T-helper 17 cell (primary cell): ENCODE results near the gene CDC37. TPM values are rescaled to one million over a fixed set of nuclear protein-coding genes. Genes with fewer than 3 reads are reported as not detected.
"Not testable (repeated sequence)": the region's sequence is repeated elsewhere in the genome, so short reads cannot be mapped to it uniquely, and the experiment has no call there.

ENCODE experiments used
- ATAC-seq: fragments of 150-1000 bp; cut with Tn5 transposase; 2 replicates; pipeline ENCODE4 v1.10.0; 2021; ENCODE audit warnings: mild to moderate bottlenecking, moderate library complexity
- DNase-seq, 3 donors: peaks; one replicate each; pipeline versions ENCODE4 v3.0.0 to v3.0.0-alpha.2; 2020 to 2021
- H3K9me3 ChIP-seq: one replicate; pipeline ENCODE4 v1.7.0; 2013; ENCODE audit warnings: low read length, mild to moderate bottlenecking; ENCODE audit not compliant: control insufficient read depth, poor library complexity, severe bottlenecking
- H3K27ac Mint-ChIP-seq: one replicate; pipeline ENCODE4 v1.8.0; 2022; ENCODE audit warnings: mild to moderate bottlenecking, moderate library complexity, mixed read lengths
- H3K27me3 Mint-ChIP-seq: one replicate; pipeline ENCODE4 v1.8.0; 2022; ENCODE audit warnings: mixed read lengths
- H3K36me3 Mint-ChIP-seq: one replicate; pipeline ENCODE4 v1.8.0; 2022; ENCODE audit warnings: low read depth, mixed read lengths
- H3K4me1 Mint-ChIP-seq: one replicate; pipeline ENCODE4 v1.8.0; 2022; ENCODE audit warnings: mild to moderate bottlenecking, mixed read lengths
- H3K4me3 Mint-ChIP-seq: one replicate; pipeline ENCODE4 v1.8.0; 2022; ENCODE audit warnings: mild to moderate bottlenecking, moderate library complexity, mixed read lengths
- total RNA-seq, 4 donors: library from RNA in 2 of 4; stranded (reverse) in 2 of 4; gene quantifications; one replicate each; pipeline ENCODE4 v1.2.3 and lab custom pipeline; 2022 to 2026

CDC37 gene
- total RNA-seq, 2 donors from 2014 or later, result 198 to 207 TPM

DNA sequence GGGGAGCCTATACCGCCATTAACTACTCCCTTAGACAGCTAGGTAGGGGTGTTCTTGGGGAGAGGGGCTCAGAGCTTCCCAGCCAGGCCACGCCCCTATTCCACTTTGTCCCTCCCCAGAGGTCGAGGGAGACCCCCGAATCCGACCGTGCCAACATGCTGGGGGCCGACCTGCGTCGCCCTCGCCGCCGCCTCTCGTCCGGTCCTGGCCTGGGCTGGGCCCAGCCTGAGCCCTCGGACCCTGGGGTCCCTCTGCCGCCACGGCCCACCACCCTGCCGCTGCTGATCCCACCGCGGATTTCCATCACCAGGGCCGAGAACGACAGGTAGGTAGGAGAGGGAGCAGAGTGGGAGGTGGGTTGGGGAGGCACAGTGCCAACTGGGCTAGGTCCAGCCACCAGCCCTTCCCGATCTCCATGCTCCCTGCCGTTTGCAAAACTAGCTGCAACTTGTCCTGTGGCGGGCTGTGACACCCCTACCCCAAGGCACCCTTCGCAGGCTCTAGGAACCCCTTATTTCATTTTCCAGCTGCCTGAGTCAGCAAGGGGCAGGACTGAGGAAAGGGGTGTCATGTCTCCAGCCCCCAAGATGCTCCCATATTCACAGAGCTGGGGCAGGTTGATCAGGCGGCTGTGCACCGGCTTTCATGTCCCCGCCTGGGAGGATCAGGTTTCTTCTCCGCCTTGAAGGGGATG, 14.3 kb upstream of the CDC37 start:
- H3K9me3 ChIP-seq, result no peaks in the 10 kb centered on the region
- Mint-ChIP-seq H3K4me3 (no peak overlapping the region), H3K27ac (no peak overlapping the region), H3K4me1 (peaks cover 32% of the 10 kb centered on the region), H3K36me3 (peaks cover 6% of the 10 kb centered on the region), H3K27me3 (peaks cover 39% of the 10 kb centered on the region)
- DNase-seq, result no peak
- ATAC-seq, result no peak

DNA sequence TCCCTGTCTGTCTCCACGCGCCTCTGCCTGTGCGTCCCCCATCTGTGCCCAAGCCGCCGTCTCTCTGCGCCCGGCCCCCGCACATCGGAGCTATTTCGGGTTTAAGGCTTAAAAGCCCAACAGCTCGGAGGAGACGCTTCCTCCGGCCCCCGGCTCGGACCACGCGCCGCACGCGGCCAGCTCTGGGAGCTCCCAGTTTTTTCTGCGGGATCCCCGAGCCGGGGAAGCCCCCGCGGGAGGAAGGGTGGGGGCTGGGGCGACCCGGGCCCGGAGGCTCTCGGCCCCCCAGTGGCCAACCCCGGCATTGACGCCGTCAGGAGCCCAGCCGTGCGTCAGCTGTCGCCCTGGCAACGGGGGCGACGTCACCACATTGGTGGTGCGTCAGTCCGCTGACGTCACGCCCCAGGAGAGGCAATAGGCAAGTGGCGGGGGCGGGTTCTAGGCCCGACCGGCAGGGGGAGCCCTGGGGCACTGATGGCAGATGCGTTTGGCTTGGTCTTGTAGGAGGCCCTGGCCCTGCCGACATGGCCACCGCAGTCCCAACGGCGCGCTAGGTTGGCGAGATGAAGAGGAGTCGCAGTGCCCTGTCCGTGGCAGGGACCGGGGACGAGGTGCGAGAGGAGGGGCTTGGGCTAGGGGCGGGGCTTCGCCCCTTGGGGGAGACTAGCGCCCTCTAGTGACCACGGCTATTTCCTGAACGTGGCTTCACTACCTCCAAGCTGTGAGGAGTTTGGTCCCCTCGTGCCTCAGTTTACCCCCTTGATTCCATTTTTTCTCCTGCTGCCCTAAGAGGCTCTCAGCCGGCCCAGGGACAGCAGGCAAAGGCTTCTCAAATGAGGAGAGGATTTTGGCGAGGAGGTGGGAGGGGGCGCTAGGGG, 13.3 kb upstream of the CDC37 start:
- Mint-ChIP-seq H3K27me3 (peaks cover 29% of the 10 kb centered on the region), H3K36me3 (peaks cover 6% of the 10 kb centered on the region), H3K4me3 (peak overlapping the region; percentile 43), H3K27ac (peak overlapping the region; percentile 44), H3K4me1 (peaks cover 31% of the 10 kb centered on the region)
- no peaks in the 10 kb centered on the region for H3K9me3 ChIP-seq
- peak; percentile 94 to 98 (median 98) for DNase-seq
- peak; percentile 77 for ATAC-seq

DNA sequence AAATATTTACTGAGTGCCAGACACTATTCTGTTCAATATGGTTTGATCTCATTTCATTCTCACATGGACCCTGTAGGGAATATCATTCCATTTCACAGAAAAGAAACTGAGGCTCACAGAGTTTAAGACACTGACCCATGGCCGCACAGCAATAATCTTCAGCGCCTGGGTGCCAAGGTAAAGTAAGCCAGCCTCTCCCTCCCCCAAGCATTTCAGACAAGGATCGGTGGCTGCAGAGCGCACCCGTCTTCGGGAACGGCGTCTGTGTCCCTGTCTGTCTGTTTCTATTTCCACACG, 12.7 kb upstream of the CDC37 start:
- Mint-ChIP-seq H3K27me3 (peaks cover 23% of the 10 kb centered on the region), H3K36me3 (peaks cover 6% of the 10 kb centered on the region), H3K4me3 (peak overlapping the region; percentile 43), H3K27ac (peak overlapping the region; percentile 44), H3K4me1 (peaks cover 27% of the 10 kb centered on the region)
- no peak for ATAC-seq
- H3K9me3 ChIP-seq, result no peaks in the 10 kb centered on the region
- DNase-seq, result no peak

DNA sequence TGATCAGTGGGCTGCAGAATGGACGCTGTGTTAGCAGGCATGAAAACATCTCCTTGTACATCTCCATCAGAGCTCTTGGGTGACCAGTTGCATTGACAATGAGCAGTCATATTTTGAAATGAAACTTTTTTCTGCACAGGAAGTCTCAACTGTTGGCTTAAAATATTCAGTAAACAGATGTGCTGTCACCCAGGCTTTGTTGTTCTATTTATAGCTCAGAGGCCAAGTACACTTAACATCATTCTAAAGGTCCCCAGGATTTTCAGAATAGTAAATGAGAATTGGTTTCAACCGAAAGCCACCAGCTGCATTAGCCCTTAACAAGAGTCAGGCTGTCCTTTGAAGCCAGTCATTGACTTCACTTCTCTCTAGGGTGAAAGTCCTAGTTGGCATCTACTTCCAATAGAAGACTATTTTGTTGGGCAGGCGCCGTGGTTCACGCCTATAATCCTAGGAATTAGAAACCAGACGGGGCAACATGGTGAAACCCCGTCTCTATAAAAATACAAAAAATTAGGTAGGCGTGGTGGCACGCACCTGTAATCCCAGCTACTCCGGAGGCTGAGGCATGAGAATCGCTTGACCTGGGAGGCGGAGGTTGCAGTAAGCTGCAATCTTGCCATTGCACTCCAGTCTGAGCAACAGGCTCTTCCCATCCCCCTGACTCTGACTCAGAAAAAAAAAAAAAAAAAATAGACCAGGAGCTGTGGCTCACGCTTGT, 9.1 kb upstream of the CDC37 start:
- Mint-ChIP-seq H3K36me3 (peaks cover 3% of the 10 kb centered on the region), H3K4me3 (peak overlapping the region; percentile 15)

DNA sequence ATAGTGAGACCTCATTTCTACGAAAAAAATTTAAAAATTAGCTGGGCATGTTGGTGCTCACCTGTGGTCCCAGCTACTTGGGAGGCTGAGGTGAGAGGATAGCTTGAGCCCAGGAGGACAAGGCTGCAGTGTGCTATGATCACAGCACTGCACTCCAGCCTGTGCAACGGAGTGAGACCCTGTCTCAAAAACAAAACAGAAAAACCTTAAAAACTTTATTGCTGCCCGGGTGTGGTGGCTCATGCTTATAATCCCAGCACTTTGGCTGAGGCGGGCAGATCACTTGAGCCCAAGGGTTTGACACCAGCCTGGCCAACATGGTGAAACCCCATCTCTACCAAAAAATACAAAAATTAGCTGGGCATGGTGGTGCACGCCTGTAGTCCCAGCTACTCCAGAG, 7.9 kb upstream of the CDC37 start:
- not testable (repeated sequence) for DNase-seq, H3K4me3 Mint-ChIP-seq, H3K36me3 Mint-ChIP-seq, H3K9me3 ChIP-seq, H3K27me3 Mint-ChIP-seq, ATAC-seq, H3K27ac Mint-ChIP-seq
- peaks cover 24% of the 10 kb centered on the region for H3K4me1 Mint-ChIP-seq

More for the DNA sequence above, 9.1 kb upstream of the CDC37 start:
- no peak for DNase-seq
- Mint-ChIP-seq H3K4me1 (peaks cover 25% of the 10 kb centered on the region), H3K27ac (no peak overlapping the region), H3K27me3 (no peaks in the 10 kb centered on the region)
- no peaks in the 10 kb centered on the region for H3K9me3 ChIP-seq
- ATAC-seq, result no peak

DNA sequence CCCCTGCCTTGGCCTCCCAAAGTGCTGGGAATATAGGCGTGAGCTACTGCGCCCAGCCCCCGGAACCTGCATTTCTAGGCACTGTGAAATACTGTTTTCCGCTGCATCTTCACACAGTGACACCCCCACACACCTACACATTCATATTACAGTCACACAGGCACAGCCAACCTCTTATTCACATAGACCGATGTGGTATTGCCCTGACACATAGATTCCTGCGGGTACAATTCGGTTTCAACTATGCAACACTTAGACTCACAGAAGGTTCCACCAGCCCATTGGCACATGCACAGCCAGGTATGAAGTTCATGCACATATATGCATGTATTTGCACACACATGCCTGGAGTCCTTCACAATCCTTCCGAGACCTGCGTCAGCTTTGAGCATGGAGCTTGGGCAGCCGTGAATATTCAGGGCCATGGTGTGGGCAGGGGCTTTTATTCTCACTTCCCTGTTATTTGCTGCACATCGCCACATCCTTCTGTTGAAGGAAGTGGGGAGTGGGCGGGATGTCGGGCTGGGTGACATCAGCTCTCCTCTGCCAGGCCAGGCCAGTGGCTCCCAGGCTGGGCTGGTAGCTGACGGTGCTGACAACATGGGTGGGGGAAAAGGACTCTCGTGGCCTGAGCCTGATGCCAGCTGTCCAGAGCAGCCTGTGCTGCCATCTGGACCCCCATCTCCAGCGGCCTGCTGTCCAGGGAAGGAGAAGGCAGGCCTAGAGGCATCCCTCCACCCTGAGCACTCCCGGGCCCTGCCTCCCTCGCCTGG, 5.4 kb upstream of the CDC37 start:
- H3K27me3 Mint-ChIP-seq, result no peaks in the 10 kb centered on the region

DNA sequence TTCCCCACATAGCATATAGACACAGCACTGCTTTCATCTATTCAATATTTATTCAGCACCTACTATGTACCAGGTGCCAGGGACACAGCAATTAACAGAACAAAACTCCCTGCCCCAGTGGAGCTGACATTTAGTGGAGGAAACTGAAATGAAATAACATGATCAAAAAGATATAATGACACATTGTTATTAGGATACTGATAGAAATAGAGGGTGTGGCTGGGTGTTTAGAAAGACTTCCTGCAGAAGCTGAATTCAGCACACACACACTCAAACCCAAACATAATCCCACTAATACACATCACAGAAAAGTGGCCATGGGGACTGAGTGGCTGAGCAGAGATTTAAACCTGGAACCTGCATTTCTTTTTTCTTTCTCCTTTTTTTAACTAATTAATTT, 3.8 kb upstream of the CDC37 start:
- H3K27me3 Mint-ChIP-seq, result no peaks in the 10 kb centered on the region
- H3K4me1 Mint-ChIP-seq, result peaks cover 46% of the 10 kb centered on the region
- H3K4me3 Mint-ChIP-seq, result peak overlapping the region; percentile 28
- peak overlapping the region; percentile 95 for H3K27ac Mint-ChIP-seq
- no peak for ATAC-seq
- H3K9me3 ChIP-seq, result no peaks in the 10 kb centered on the region
- no peak for DNase-seq
- no peaks in the 10 kb centered on the region for H3K36me3 Mint-ChIP-seq

More for the DNA sequence above, 5.4 kb upstream of the CDC37 start:
- peak; percentile 22 for ATAC-seq
- Mint-ChIP-seq H3K27ac (peak overlapping the region; percentile 87), H3K4me1 (peaks cover 39% of the 10 kb centered on the region), H3K4me3 (peak overlapping the region; percentile 75), H3K36me3 (no peaks in the 10 kb centered on the region)
- H3K9me3 ChIP-seq, result no peaks in the 10 kb centered on the region
- DNase-seq, result no peak

DNA sequence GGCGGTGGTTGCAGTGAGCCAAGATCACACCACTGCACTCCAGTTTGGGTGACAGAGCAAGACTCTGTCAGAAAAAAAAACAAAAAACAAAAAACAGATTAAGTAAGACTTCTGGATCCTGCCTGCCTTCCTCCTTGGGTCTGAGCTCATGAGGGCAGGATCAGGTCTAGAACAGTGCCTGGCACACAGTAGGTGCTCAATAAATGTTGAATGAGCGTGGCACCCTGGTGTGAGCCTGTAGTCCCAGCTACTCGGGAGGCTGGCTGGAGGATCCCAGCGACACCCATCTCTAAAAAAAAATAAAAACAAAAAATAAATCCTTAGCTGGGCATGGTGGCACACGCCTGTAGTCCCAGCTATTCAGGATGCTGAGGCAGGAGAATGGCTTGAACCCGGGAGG, 2.8 kb upstream of the CDC37 start:
- no peaks in the 10 kb centered on the region for H3K9me3 ChIP-seq
- ATAC-seq, result no peak
- no peak for DNase-seq
- H3K36me3 Mint-ChIP-seq, result no peaks in the 10 kb centered on the region
- peaks cover 51% of the 10 kb centered on the region for H3K4me1 Mint-ChIP-seq
- H3K27me3 Mint-ChIP-seq, result no peaks in the 10 kb centered on the region
- peak overlapping the region; percentile 15 for H3K4me3 Mint-ChIP-seq
- H3K27ac Mint-ChIP-seq, result peak overlapping the region; percentile 95

DNA sequence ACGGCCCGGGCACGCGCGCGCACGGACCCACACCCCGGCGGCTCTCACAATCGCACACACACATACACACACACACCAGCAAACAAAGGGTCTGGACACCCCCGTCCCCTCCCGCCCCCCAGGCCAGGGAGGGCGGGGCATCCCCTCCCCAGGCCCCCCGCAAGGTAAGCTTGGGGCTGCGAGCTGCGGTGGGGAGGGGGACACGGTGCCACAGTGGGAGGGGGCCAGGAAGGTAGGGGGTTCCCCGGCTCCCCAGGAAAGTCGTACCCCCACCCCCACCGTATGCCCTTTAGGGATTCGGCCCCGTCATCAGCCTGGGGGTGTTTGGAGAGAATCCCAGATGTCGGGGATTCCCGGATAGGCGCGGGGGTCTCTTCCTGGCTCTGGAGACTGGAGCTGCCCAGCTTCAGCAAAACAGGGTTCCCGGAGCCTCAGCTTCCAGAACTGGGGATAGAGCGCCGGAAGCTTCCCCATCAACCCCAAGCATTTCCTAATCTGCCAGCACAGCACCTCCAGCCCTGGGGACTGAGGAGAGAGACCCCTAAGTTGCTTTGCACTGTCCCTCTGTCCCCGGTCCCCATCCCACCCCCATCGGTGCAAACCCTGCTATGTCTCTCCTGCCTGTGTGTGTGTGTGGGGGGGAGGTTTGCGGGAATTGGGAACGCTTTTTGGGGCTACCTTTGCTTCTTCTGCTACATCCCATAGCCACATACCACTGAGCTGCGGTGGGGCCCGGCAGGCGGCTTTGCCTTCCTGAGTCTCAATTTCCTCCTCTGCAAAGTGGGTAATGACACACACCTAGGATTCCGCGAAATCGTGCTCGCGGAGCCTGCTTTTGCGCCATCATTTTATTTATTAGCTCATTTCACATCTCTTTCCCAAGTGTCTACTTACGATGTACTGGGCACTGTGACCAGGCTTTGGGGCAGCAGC, 1.8 kb upstream of the CDC37 start:
- peak overlapping the region; percentile 94 for H3K4me3 Mint-ChIP-seq
- peak overlapping the region; percentile 95 for H3K27ac Mint-ChIP-seq
- DNase-seq, result peak in 1 of 3 donors; percentile 37
- no peaks in the 10 kb centered on the region for H3K27me3 Mint-ChIP-seq
- H3K36me3 Mint-ChIP-seq, result no peaks in the 10 kb centered on the region
- ATAC-seq, result no peak
- H3K9me3 ChIP-seq, result no peaks in the 10 kb centered on the region
- peaks cover 52% of the 10 kb centered on the region for H3K4me1 Mint-ChIP-seq

DNA sequence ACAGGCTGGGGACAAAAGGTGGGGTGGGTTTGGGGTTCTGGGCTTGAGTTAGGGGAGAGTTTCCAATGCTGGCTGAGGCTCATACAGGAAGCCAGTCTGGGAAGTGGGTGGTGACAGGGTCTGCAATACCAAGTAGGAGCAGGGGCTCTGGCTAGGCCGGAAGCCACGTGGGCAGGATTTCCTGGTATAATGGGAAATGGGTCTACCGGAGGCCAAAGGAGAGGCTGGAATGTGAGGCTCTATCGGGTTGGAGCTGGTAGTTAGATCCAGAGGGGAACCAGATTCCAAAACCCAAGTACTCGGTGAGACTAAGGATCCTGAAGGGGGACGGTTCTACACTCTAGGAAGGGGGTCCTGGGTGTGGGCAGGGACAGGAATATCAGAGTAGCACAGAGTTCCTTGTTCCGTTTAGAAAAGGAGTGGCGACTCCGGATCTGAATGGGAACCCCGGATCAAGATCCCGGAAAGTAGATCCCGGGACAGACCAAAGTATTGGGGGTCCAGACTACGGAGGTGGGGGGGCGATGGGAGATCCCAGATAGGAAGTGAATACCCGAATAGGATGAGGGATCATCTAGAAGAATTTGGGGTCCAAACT, 802 bp downstream of the CDC37 start:
- Mint-ChIP-seq H3K4me1 (peaks cover 51% of the 10 kb centered on the region), H3K27ac (peak overlapping the region; percentile 95)

DNA sequence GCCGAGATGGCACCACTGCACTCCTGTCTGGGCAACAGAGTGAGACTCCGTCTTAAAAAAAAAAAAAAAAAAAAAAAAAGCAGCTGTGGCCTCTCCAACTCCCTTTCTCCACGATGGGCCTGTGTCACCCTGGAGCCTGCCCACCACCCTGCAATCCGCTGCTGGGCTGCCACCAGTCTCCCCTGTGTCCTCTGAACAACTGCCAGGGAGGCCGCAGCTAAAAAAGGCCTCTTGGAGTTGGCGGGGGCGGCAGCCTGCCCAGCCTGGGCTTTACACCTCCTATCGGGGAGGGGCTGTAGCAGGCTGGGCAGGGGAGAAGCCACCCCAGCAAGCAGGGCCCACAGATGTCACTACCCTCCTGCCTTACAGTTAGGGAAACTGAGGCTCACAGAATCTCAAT, 3.5 kb downstream of the CDC37 start:
- H3K9me3 ChIP-seq, result no peaks in the 10 kb centered on the region
- no peak for ATAC-seq
- no peaks in the 10 kb centered on the region for H3K36me3 Mint-ChIP-seq
- peaks cover 43% of the 10 kb centered on the region for H3K4me1 Mint-ChIP-seq
- no peak overlapping the region for H3K4me3 Mint-ChIP-seq
- DNase-seq, result no peak
- H3K27me3 Mint-ChIP-seq, result no peaks in the 10 kb centered on the region
- H3K27ac Mint-ChIP-seq, result no peak overlapping the region

More for the DNA sequence above, 802 bp downstream of the CDC37 start:
- H3K27me3 Mint-ChIP-seq, result no peaks in the 10 kb centered on the region
- DNase-seq (no peak), ATAC-seq (no peak)
- H3K36me3 Mint-ChIP-seq, result no peaks in the 10 kb centered on the region
- no peaks in the 10 kb centered on the region for H3K9me3 ChIP-seq
- H3K4me3 Mint-ChIP-seq, result peak overlapping the region; percentile 94

DNA sequence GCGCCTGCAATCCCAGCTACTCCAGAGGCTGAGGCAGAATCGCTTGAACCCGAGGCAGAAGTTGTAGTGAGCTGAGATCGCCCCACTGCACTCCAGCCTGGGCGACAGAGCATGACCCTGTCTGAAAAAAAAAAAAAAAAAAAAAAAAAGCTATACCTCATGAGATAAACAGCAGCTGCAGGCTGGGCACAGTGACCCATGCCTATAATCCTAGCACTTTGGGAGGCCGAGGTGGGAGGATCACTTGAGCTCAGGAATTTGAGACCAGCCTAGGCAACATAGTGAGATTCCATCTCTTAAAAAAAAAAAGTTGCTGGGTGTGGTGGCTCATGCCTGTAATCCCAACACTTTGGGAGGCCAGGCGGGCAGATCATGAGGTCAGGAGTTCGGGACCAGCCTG, 4.0 kb downstream of the CDC37 start:
- not testable (repeated sequence) for H3K36me3 Mint-ChIP-seq, H3K27me3 Mint-ChIP-seq
- H3K4me1 Mint-ChIP-seq, result peaks cover 39% of the 10 kb centered on the region

More for the DNA sequence above, 4.0 kb downstream of the CDC37 start:
- H3K9me3 ChIP-seq, ATAC-seq, H3K4me3 Mint-ChIP-seq, DNase-seq: not testable (repeated sequence)
- H3K27ac Mint-ChIP-seq, result peak overlapping the region; percentile 75
